GM12878 (cell line): ENCODE data around the gene ABHD13. TPM values are rescaled to one million over a fixed set of nuclear protein-coding genes. Genes with fewer than 3 reads are reported as not detected.

ENCODE experiments used
- ATAC-seq: fragments of 200-7000 bp; cut with Tn5 transposase; 3 replicates; pipeline ENCODE4 v1.9.1; 2020; ENCODE audit warnings: mild to moderate bottlenecking, moderate library complexity
- BruUV-seq: library from RNA; stranded (reverse); fragments of 400-500 nt; replicated peaks from 2 replicates; lab custom pipeline; 2021; lab: Mats Ljungman, UMichigan
- CTCF ChIA-PET: fragments of 300-600 bp; sonication (Branson Sonifier 250); formaldehyde crosslinking; extraction: SDS; loops from one replicate; lab custom pipeline; 2021; ENCODE audit warnings: inconsistent platforms; lab: Yijun Ruan, JAX
- POLR2A ChIA-PET: fragments of 350-600 bp; formaldehyde crosslinking; extraction: SDS; loops from one replicate; lab custom pipeline; 2021; ENCODE audit warnings: inconsistent platforms; lab: Charles Lee
- RAD21 ChIA-PET: fragments of 300-600 bp; sonication (Branson Sonifier 250); formaldehyde crosslinking; loops from one replicate; lab custom pipeline; 2023; ENCODE audit warnings: antibody characterized with exemption; ENCODE audit not compliant: unreplicated experiment; lab: Charles Lee
- SMC1A ChIA-PET: fragments of 300-600 bp; sonication (Branson Sonifier 250); formaldehyde crosslinking; loops from one replicate; lab custom pipeline; 2023; ENCODE audit not compliant: unreplicated experiment, uncharacterized antibody; lab: Charles Lee
- DNase-seq: peaks from one replicate; pipeline ENCODE4 v3.0.0-alpha.2; 2011; ENCODE audit warnings: low read depth, low spot score
- FAIRE-seq: peaks from 3 replicates; lab custom pipeline; 2011; peaks lifted over from hg19 to GRCh38; lab: Jason Lieb, UNC
- H2AFZ ChIP-seq: 2 replicates; pipeline ENCODE4 v1.6.0; 2011; ENCODE audit warnings: low read depth, low read length, control low read depth; ENCODE audit not compliant: control insufficient read depth
- H3K27ac ChIP-seq: 2 replicates; pipeline ENCODE4 v1.5.1; 2011; ENCODE audit warnings: control low read depth; ENCODE audit not compliant: control insufficient read depth, insufficient read depth
- H3K27me3 ChIP-seq, 2 experiments: replicated peaks in 1 of 2; 2 replicates each; pipeline versions ENCODE4 v1.6.0 to v1.6.1; 2011; ENCODE audit warnings: low read length in 1 of 2; ENCODE audit not compliant: control insufficient read depth in 2 of 2, insufficient read depth in 2 of 2
- H3K36me3 ChIP-seq, 2 experiments: 2 replicates each; pipeline ENCODE4 v1.5.1; 2011; ENCODE audit warnings: low read length in 1 of 2; ENCODE audit not compliant: control insufficient read depth in 2 of 2, insufficient read depth in 2 of 2
- H3K4me1 ChIP-seq: 2 replicates; pipeline ENCODE4 v1.6.1; 2011; ENCODE audit warnings: mild to moderate bottlenecking, low read length, moderate library complexity, mixed read lengths; ENCODE audit not compliant: control insufficient read depth, insufficient read depth
- H3K4me2 ChIP-seq: 2 replicates; pipeline ENCODE4 v1.6.0; 2011; ENCODE audit warnings: control low read depth; ENCODE audit not compliant: control insufficient read depth, insufficient read depth
- H3K4me3 ChIP-seq: fragments of 200-600 bp; sonication (generic); 2 replicates; pipeline ENCODE4 v1.5.1; 2016
- H3K79me2 ChIP-seq: 2 replicates; pipeline ENCODE4 v1.6.0; 2011; ENCODE audit warnings: low read length; ENCODE audit not compliant: control insufficient read depth, insufficient read depth
- H3K9ac ChIP-seq: 2 replicates; pipeline ENCODE4 v1.8.0; 2011; ENCODE audit warnings: low read length, control low read depth, mixed read lengths; ENCODE audit not compliant: control insufficient read depth, insufficient read depth
- H3K9me3 ChIP-seq: replicated peaks from 3 replicates; pipeline ENCODE4 v1.5.1; 2011; ENCODE audit warnings: mild to moderate bottlenecking, low read length; ENCODE audit not compliant: control insufficient read depth, insufficient read depth
- H4K20me1 ChIP-seq: 2 replicates; pipeline ENCODE4 v1.6.0; 2011; ENCODE audit not compliant: control insufficient read depth, insufficient read depth
- BCL11A ChIP-seq: IDR thresholded peaks from 2 replicates; pipeline ENCODE4 v1.6.1; 2011; ENCODE audit warnings: low read depth, low read length
- CBFB ChIP-seq: IDR thresholded peaks from 2 replicates; pipeline ENCODE4 v1.6.1; 2016; ENCODE audit warnings: antibody characterized with exemption, low read depth
- ELK1 ChIP-seq: IDR thresholded peaks from 2 replicates; pipeline ENCODE4 v1.6.1; 2012; ENCODE audit warnings: low read depth, low read length, improper control_type of control experiment
- IRF4 ChIP-seq: IDR thresholded peaks from 2 replicates; pipeline ENCODE4 v1.6.1; 2011; ENCODE audit warnings: low read depth, low read length
- NBN ChIP-seq: fragments of 450-650 bp; IDR thresholded peaks from 2 replicates; pipeline ENCODE4 v1.6.1; 2016
- NR2C2 ChIP-seq: IDR thresholded peaks from 2 replicates; pipeline ENCODE4 v1.6.1; 2011; ENCODE audit warnings: borderline replicate concordance, low read depth; ENCODE audit not compliant: control insufficient read depth, insufficient read length
- RFX5 ChIP-seq: IDR thresholded peaks from 2 replicates; pipeline ENCODE4 v1.6.1; 2011; ENCODE audit warnings: low read depth, low read length, improper control_type of control experiment
- SPI1 ChIP-seq: IDR thresholded peaks from 2 replicates; pipeline ENCODE4 v1.6.1; 2011; ENCODE audit warnings: low read depth, mild to moderate bottlenecking, low read length, moderate library complexity, borderline replicate concordance; ENCODE audit not compliant: insufficient read depth
- WGBS: methylation state at CpG from one replicate; pipeline ENCODE4 v1.1.6; 2016; ENCODE audit warnings: low lambda C conversion rate; ENCODE audit not compliant: insufficient replicate concordance, insufficient coverage; ENCODE audit errors: missing lambda C conversion rate; 5-methylcytosine and 5-hydroxymethylcytosine counted together
- in situ Hi-C: fragments of 300-500 bp; cut with MboI; formaldehyde crosslinking; loops from 9 replicates; pipeline ENCODE4 v1.14.3; 2018; ENCODE audit warnings: mixed read lengths
- intact Hi-C: fragments of 100-400 bp; cut with micrococcal nuclease; formaldehyde crosslinking; loops from one replicate; pipeline ENCODE4 v1.14.2; 2022; ENCODE audit not compliant: unreplicated experiment
- polyA plus RNA-seq, 11 experiments: library from polyadenylated mRNA; depleted of rRNA in 4 of 11; unstranded in 6 of 11; stranded (reverse) in 5 of 11; fragments of >200 nt; fragmentation: Nextera tagmentation in 4 of 11; fragmentation: Illumina TruSeq in 1 of 11; extraction: Ambion mirVana in 4 of 11; extraction: Trizol in 1 of 11; gene quantifications; 1 replicate in 1 of 11; 2 replicates in 10 of 11; pipeline versions ENCODE4 v1.2.1 to v1.2.3, GENCODE V29; 2011 to 2016; ENCODE audit warnings: inconsistent platforms in 2 of 11, missing spikeins in 2 of 11, low read depth in 1 of 11
- total RNA-seq, 4 experiments: library from RNA; depleted of rRNA in 3 of 4; stranded (reverse); fragments of >200 nt in 3 of 4; fragmentation: Illumina TruSeq in 1 of 4; extraction: Trizol in 1 of 4; gene quantifications; 2 replicates each; pipeline versions ENCODE4 v1.2.1 to v1.2.3, GENCODE V29; 2013 to 2021

Gene ABHD13
- total and polyA plus RNA-seq, 10 of the 15 experiments (the other 5 are each of a cell fraction or from before 2014, with no cell fraction given) = 3.2 to 10.7 (median 6.5) TPM

GRCh38 chr13:108168929-108169328 lies 49.3 kb upstream of the ABHD13 start:
- in situ Hi-C loops = no loop called here
- no peak overlapping the region for H3K4me3 ChIP-seq
- ATAC-seq (no peak), FAIRE-seq (no peak), DNase-seq (no peak)
- RAD21 ChIA-PET = no interaction called here
- no peaks in the 10 kb centered on the region for H3K9me3 ChIP-seq
- H3K36me3 ChIP-seq = no peaks in the 10 kb centered on the region
- H3K27me3 ChIP-seq = no peaks in the 10 kb centered on the region; a peak in 1 of 4 replicates
- no peak overlapping the region for H2AFZ ChIP-seq
- H3K9ac ChIP-seq = no peak overlapping the region
- SMC1A ChIA-PET = interaction anchor here (0.7 kb wide), 1 partner anchor 494 kb away, joined by 3 read pairs; no protein-coding TSS in a partner anchor
- WGBS = 10% methylated on average over 3 of the region's 3 CpGs
- H3K4me1 ChIP-seq = no peaks in the 10 kb centered on the region
- no TSS peak for BruUV-seq
- CTCF ChIA-PET = interaction anchor here (2.4 kb wide), 1 partner anchor 14 kb away, joined by 9 read pairs; no protein-coding TSS in a partner anchor
- no peak overlapping the region for H3K27ac ChIP-seq
- intact Hi-C loops = no loop called here
- H3K79me2 ChIP-seq = no peaks in the 10 kb centered on the region
- POLR2A ChIA-PET = interaction anchor here (0.5 kb wide), 1 partner anchor 37 kb away, joined by 4 read pairs; no protein-coding TSS in a partner anchor
- H3K4me2 ChIP-seq = no peak overlapping the region
- TF ChIP-seq ELK1 (no peak), BCL11A (no peak), IRF4 (no peak), RFX5 (no peak), NBN (no peak), NR2C2 (no peak), SPI1 (no peak), CBFB (no peak)
- TF ChIP-seq, all 136 proteins: peak for 0
- H4K20me1 ChIP-seq = no peaks in the 10 kb centered on the region
